Activated naive CD4-positive, alpha-beta T cell treated with anti-CD3 and anti-CD28 coated beads, Interleukin-2, amount 50 U/mL, for 72 hours (primary cell): Measurements from ENCODE around the gene CUBN. TPM values are rescaled to one million over a fixed set of nuclear protein-coding genes. Genes with fewer than 3 reads are reported as not detected.

Source experiments
- ATAC-seq, 2 donors: fragments of 150-1000 bp; cut with Tn5 transposase; 2 replicates each; pipeline ENCODE4 v1.10.0; 2021; ENCODE audit warnings: mild to moderate bottlenecking in 2 of 2, moderate library complexity in 2 of 2
- DNase-seq, 2 donors: peaks; one replicate each; pipeline ENCODE4 v3.0.0; 2021 to 2022; ENCODE audit warnings: low spot score in 2 of 2
- H3K27ac Mint-ChIP-seq, 2 donors: one replicate each; pipeline ENCODE4 v1.8.0; 2022; ENCODE audit warnings: mild to moderate bottlenecking in 2 of 2, mixed read lengths in 2 of 2
- H3K36me3 Mint-ChIP-seq, 2 donors: one replicate each; pipeline ENCODE4 v1.8.0; 2022; ENCODE audit warnings: mixed read lengths in 2 of 2
- H3K9me3 Mint-ChIP-seq, 2 donors: one replicate each; pipeline ENCODE4 v1.8.0; 2022; ENCODE audit warnings: mixed read lengths in 2 of 2
- total RNA-seq, 2 donors: library from RNA; stranded (reverse); gene quantifications; one replicate each; pipeline ENCODE4 v1.2.3, GENCODE V29; 2022

Gene CUBN
- total RNA-seq, 2 donors from 2014 or later: 0.32 to 1.1 TPM

- DNase-seq (no peak), ATAC-seq (no peak)
- no peaks in the 10 kb centered on the region for H3K36me3 Mint-ChIP-seq
- no peaks in the 10 kb centered on the region for H3K9me3 Mint-ChIP-seq
- H3K27ac Mint-ChIP-seq: peak overlapping the region; percentile 25 to 37
Observed at GRCh38 chr10:16952610-16953009, 177.0 kb downstream of the CUBN start.

GRCh38 chr10:16952080-16952479 is 177.5 kb downstream of the CUBN start:
- Mint-ChIP-seq H3K9me3 (no peaks in the 10 kb centered on the region), H3K36me3 (no peaks in the 10 kb centered on the region), H3K27ac (no peak overlapping the region)
- ATAC-seq (no peak), DNase-seq (no peak)

- ATAC-seq (peak in 1 of 2 donors; percentile 70), DNase-seq (no peak)
- H3K9me3 Mint-ChIP-seq: no peaks in the 10 kb centered on the region
- no peaks in the 10 kb centered on the region for H3K36me3 Mint-ChIP-seq
- no peak overlapping the region for H3K27ac Mint-ChIP-seq
Observed at GRCh38 chr10:16950656-16951601, 178.7 kb downstream of the CUBN start.

GRCh38 chr10:16949816-16950215 is 179.8 kb downstream of the CUBN start:
- ATAC-seq (no peak), DNase-seq (no peak)
- Mint-ChIP-seq H3K9me3 (no peaks in the 10 kb centered on the region), H3K36me3 (no peaks in the 10 kb centered on the region), H3K27ac (no peak overlapping the region)

GRCh38 chr10:16948361-16948760 is 181.2 kb downstream of the CUBN start:
- DNase-seq (no peak), ATAC-seq (peak; percentile 24 to 54)
- Mint-ChIP-seq H3K27ac (no peak overlapping the region), H3K36me3 (no peaks in the 10 kb centered on the region), H3K9me3 (no peaks in the 10 kb centered on the region)

- DNase-seq (no peak), ATAC-seq (no peak)
- Mint-ChIP-seq H3K9me3 (no peaks in the 10 kb centered on the region), H3K36me3 (no peaks in the 10 kb centered on the region), H3K27ac (no peak overlapping the region)
Observed at GRCh38 chr10:16947069-16947468, 182.5 kb downstream of the CUBN start.

GRCh38 chr10:16945593-16945992 is 184.0 kb downstream of the CUBN start:
- DNase-seq: no peak
- no peak overlapping the region for H3K27ac Mint-ChIP-seq
- no peak for ATAC-seq
- H3K9me3 Mint-ChIP-seq: no peaks in the 10 kb centered on the region
- no peaks in the 10 kb centered on the region for H3K36me3 Mint-ChIP-seq

- Mint-ChIP-seq H3K36me3 (no peaks in the 10 kb centered on the region), H3K27ac (no peak overlapping the region)
- ATAC-seq: no peak
Observed at GRCh38 chr10:16944986-16945385, 184.6 kb downstream of the CUBN start.

GRCh38 chr10:16944402-16944801 is 185.2 kb downstream of the CUBN start:
- no peak overlapping the region for H3K27ac Mint-ChIP-seq
- no peaks in the 10 kb centered on the region for H3K9me3 Mint-ChIP-seq
- DNase-seq (no peak), ATAC-seq (no peak)
- no peaks in the 10 kb centered on the region for H3K36me3 Mint-ChIP-seq

More at GRCh38 chr10:16944986-16945385, 184.6 kb downstream of the CUBN start:
- no peaks in the 10 kb centered on the region for H3K9me3 Mint-ChIP-seq
- no peak for DNase-seq

GRCh38 chr10:16943295-16944285 is 186.0 kb downstream of the CUBN start:
- Mint-ChIP-seq H3K9me3 (no peaks in the 10 kb centered on the region), H3K27ac (no peak overlapping the region), H3K36me3 (no peaks in the 10 kb centered on the region)
- ATAC-seq (no peak), DNase-seq (no peak)

GRCh38 chr10:16942381-16943078 is 187.1 kb downstream of the CUBN start:
- Mint-ChIP-seq H3K9me3 (no peaks in the 10 kb centered on the region), H3K36me3 (no peaks in the 10 kb centered on the region), H3K27ac (no peak overlapping the region)
- ATAC-seq (no peak), DNase-seq (no peak)

- Mint-ChIP-seq H3K36me3 (no peaks in the 10 kb centered on the region), H3K9me3 (no peaks in the 10 kb centered on the region), H3K27ac (no peak overlapping the region)
- no peak for ATAC-seq
- DNase-seq: no peak
Observed at GRCh38 chr10:16941870-16942269, 187.7 kb downstream of the CUBN start.

- no peak overlapping the region for H3K27ac Mint-ChIP-seq
- no peak for ATAC-seq
Observed at GRCh38 chr10:16941067-16941466, 188.5 kb downstream of the CUBN start.

GRCh38 chr10:16938952-16939351 is 190.7 kb downstream of the CUBN start:
- Mint-ChIP-seq H3K36me3 (no peaks in the 10 kb centered on the region), H3K9me3 (no peaks in the 10 kb centered on the region), H3K27ac (no peak overlapping the region)
- ATAC-seq: no peak
- DNase-seq: no peak

More at GRCh38 chr10:16941067-16941466, 188.5 kb downstream of the CUBN start:
- no peak for DNase-seq
- no peaks in the 10 kb centered on the region for H3K9me3 Mint-ChIP-seq
- no peaks in the 10 kb centered on the region for H3K36me3 Mint-ChIP-seq

- no peak overlapping the region for H3K27ac Mint-ChIP-seq
Observed at GRCh38 chr10:16934461-16934860, 195.2 kb downstream of the CUBN start.

GRCh38 chr10:16933783-16934182 is 195.8 kb downstream of the CUBN start:
- DNase-seq: no peak
- Mint-ChIP-seq H3K9me3 (no peaks in the 10 kb centered on the region), H3K36me3 (no peaks in the 10 kb centered on the region), H3K27ac (no peak overlapping the region)
- no peak for ATAC-seq

More at GRCh38 chr10:16934461-16934860, 195.2 kb downstream of the CUBN start:
- H3K9me3 Mint-ChIP-seq: no peaks in the 10 kb centered on the region
- no peaks in the 10 kb centered on the region for H3K36me3 Mint-ChIP-seq
- ATAC-seq (no peak), DNase-seq (no peak)
